GM23248 (cell line): Measurements from ENCODE around the gene KCNJ6.

Experiments used
- EZH2 ChIP-seq: fragments of 200-600 bp; sonication (generic); IDR thresholded peaks from 2 replicates; pipeline ENCODE4 v1.6.1; 2018; ENCODE audit warnings: antibody characterized with exemption, mild to moderate bottlenecking; ENCODE audit not compliant: insufficient read depth, poor library complexity, severe bottlenecking
- EZH2phosphoT487 ChIP-seq: fragments of 200-600 bp; sonication (generic); IDR thresholded peaks from 2 replicates; pipeline ENCODE4 v1.6.1; 2018; ENCODE audit warnings: antibody characterized with exemption, moderate library complexity, mild to moderate bottlenecking, low read depth; ENCODE audit not compliant: insufficient read depth

GRCh38 chr21:37623689-37624088, 292.6 kb downstream of the KCNJ6 start:
- no peak for TF ChIP-seq EZH2
- TF ChIP-seq EZH2phosphoT487: no peak
